Endothelial cell of hepatic sinusoid (primary cell): Measurements from ENCODE around the gene C6orf132.

Source experiments
- in situ Hi-C: cut with HindIII; loops from 2 replicates; pipeline ENCODE4 v1.10.0; 2017; ENCODE audit warnings: low sequenced_read_pairs

C6orf132 gene, protein sequence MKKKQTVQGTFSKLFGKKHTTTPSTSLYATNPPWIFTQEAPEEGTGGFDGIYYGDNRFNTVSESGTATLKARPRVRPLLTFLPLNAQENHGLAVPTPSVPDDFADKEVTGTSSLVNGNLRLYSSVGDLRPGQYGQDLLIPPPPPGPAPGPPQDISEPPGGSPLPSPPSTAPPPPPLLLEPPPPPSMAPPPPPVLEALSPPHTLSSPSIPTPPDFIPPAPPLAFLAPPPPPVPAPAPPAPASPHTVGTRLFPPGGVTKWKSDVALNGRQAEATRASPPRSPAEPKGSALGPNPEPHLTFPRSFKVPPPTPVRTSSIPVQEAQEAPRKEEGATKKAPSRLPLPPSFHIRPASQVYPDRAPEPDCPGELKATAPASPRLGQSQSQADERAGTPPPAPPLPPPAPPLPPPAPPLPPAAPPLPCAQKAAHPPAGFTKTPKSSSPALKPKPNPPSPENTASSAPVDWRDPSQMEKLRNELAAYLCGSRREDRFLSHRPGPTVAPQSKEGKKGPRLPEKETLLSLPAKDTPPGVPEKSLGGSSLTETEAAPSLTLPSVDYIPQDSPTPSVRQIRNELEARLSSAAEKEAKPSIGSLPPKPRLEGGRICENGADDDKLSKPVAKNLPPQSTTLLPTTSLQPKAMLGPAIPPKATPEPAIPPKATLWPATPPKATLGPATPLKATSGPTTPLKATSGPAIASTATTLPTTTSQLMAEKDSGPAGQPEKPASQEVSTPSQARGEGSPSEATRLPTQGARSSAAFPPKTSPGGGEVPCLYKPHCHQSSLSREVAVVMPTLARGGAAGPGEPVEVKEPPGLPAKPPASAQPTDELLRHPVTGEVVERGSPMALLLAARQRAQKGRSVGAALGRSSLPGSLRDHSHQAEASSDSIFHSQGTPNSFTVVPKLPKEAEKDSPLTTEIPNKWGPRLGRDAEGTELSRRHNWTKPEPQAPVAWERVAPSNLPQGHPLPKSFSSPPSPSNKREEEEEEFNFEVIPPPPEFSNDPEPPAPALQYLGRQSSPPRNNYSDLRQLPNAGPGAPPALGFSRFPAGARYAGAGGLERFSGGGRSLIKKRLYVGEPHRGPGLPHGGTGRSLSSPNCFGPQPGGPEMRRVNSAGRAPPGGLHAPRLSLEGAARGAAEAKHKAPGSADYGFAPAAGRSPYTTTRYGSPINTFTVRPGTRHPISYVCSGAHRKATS

GRCh38 chr6:42142118-42142835, at the start of gene C6orf132:
TSS of gene C6orf132 (minus strand) at chr6:42142620. CDS start at chr6:42142444, 176 bp downstream.
- in situ Hi-C loops: no loop called here

DNA sequence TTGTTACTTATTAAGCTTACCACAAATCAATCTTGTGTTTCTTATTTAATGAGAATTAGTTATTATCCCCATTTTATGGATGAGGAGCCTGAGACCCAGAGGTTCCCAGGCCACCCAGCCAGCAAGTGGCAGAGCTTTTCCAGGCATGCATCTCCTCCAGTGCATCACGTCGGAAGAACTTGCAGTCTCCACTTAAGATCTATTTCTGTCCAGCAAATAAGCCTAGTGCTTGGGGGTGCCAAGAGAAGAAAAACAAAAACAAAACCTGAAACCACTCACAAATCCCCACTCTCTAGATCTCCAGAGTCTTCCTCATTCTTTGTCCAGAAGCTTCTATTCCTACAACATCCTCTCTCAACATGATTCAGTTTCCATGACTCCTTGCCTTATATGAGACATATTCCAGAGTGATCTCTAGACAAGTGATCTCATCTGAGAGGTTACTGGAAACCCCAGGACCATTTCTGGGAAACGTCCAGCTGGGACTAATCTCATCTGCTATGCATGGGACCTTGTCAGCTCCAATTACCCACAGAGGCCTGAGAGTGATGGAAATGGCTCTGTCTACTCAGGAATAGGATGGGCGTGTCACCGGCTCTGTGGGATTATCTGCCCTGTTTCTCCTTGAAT, 48.2 kb upstream of the C6orf132 start:
- in situ Hi-C loops: no loop called here

GRCh38 chr6:42188406-42188805, 46.0 kb upstream of the C6orf132 start:
- in situ Hi-C loops: no loop called here

DNA sequence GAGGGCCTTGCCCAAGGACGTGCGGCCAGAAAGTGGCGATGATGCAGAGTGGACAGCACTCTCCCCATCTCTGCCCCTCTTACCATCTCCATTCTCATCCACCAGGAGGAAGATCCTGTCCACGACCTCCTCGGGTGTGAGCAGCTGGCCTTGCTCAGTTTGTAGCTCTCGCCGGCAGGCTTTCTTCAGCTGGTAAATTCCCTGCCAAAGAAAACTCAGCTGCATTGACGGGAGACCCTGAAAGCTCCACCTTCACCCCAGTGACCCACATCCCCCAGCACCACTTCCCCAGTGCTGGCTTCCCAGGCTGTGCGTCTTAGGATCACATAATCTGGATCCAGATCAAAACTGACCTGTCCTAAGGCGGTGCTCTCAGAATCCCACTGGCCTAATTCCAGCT, 43.2 kb upstream of the C6orf132 start:
- in situ Hi-C loops: no loop called here

DNA sequence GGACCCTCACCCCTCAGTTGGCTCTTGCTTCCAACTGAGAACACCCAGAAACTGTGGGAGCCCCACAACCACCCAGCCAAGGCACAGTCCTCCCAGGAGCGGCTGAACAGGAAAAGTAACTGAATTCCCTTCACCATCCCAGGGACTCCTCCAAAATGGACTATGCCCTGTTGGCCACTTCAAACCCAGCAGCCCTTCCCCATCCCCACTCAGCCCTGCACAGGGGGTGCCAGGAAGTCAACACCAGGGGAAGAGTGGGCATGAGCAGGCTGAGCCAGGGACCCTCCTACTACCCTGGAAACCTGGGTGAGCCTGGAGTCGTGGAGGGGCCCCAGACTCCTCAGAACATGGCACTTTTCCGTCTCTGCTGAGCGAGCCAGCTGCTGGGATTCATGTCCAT, 42.1 kb upstream of the C6orf132 start:
- in situ Hi-C loops: no loop called here

GRCh38 chr6:42182101-42182500, 39.7 kb upstream of the C6orf132 start:
- in situ Hi-C loops: no loop called here

DNA sequence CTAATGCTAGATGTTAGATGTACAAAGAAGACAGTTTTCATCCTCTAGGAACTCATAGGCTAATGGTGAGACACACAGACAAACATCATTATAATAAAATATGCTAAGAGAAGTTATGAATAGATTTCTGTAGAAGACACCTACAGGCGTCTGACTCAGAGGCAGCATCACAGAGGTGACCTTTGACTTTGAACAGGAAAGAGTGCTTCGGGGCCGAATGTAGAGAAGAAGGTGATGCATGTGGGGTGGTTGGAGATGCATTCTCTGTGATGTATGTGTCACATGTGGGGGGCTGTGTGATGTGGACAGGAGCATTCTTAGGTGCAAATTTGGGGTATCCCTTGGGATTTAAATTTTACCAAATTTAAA, 37.5 kb upstream of the C6orf132 start:
- in situ Hi-C loops: no loop called here

DNA sequence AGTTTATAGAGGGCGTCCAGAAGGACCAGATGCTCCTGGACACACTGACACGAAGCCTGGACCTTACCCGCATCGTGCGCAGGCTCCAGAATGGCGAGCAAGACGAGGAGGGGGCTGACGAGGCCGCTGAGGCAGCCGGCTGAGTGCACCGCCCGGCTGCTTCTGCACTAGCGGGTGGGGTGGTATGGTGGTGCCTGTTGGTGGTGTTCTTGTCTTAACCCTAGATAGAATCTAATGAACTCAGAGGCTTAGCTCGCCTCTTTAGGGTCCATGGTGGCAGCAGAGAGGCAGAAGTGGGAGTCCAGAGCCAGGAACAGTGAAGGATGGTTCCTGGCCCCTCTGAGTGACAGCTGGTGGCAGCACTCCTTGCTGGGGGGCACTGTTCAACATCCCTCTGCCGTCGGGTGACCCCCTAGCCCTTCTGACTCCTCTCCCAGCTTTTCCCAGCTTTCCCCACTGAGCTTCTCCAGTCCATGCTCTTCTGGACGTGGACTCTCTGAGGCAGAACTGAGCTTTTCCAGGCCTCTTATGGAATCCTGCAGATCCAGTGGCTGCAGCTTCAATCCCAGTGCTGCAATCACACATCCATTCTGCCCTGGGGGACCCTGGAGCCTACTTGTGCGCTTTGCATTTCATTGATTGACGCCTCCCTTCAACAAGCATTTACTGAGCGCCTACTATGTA, 37.0 kb upstream of the C6orf132 start:
- in situ Hi-C loops: no loop called here

DNA sequence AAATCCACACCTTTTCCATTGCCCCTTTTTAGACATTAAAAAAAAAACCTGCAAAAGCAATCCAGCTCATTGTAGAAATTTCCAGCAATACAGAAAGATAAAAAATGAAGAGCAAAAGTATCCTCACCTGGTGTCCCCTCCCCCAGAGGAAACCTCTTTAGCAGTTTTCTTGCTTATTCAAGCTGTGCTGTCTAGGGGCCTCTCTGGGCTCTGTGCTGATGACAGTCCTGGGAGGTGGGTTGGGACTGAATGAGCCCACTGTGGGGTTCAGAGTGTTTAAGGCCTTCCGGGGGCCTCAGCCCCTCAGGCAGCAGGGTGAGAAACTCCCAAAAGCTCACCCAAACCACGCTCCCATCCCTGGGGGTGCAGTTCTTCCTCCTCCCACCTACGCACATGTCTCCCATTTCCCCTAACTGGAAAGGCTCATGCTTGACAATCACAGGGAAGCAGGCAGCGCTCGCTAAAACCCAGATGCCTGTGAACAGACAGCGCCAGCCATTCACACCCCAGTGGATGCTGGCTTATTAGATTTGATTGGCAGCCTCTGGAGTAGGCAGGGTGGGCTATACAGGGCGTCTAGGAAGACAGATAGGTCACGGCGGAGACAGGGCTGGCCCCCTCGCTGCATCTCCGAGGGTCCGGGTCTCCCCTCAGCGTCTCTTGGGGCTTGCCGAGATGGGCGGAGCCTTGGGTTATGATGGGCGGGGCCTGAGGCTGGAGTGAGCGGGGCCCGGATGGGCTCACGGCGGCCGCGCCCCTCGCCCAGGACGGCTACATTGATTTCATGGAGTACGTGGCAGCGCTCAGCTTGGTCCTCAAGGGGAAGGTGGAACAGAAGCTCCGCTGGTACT, 35.3 kb upstream of the C6orf132 start:
- in situ Hi-C loops: no loop called here

DNA sequence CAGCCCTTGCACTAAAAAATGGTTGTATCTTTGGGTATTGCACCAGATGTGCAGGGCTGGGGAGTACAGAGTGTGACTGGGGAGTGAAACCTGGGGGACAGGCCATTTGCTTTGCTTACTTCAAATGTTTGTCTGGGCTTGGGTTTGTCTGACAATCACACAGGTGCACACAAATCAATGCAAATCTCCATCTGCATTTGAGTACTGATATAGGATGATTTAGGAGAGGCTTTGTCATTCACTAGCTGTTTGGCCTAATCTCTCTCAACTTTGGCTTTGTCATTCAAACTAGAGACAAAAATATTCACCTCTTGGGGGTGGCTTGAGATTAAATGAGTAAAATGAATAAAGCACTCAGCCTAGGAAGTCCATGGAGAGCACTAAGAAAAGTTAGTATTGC, 34.6 kb upstream of the C6orf132 start:
- in situ Hi-C loops: no loop called here

DNA sequence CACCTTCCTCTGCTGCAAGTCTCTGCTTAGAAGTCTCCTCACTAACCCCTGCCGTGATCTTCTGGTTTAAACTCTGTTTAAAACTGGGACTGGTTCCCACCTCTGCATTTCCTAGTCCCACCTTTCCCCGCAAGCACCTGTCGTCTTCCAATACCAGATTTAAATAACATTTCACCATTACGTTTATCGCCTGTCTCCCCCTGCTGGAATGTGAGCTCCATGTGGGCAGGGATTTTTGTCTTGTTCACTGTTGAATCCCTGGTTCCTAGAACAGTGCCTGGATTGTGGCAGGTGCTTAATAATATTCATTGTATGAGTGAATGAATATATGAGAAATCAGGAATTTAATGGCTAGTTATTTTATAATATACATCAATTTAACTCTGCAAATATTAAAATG, 33.4 kb upstream of the C6orf132 start:
- in situ Hi-C loops: no loop called here

DNA sequence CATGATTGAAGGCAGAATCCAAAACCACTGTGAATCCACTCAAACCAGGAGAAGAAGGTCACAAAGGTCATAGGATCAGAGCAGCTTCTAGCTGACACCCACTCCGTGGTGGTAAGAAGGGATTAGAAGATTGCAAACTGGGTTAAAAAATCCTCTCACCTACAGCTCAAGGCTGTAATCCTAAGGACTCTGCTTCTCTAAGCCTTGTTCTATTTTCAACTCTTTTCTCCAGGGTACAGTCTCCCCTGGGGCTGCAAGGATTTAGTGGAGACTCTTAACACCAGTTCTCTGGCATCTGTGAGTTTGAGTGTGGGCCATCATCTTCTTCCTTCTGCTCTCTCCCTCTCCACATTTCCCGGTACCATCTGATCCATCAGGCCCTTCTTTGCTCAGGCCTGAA, 30.7 kb upstream of the C6orf132 start, which contains the start of gene GUCA1A:
GUCA1A (plus strand) TSS at position 264 of the 400 bp plus-strand sequence. CDS start 250 bp downstream, outside the sequence.
- in situ Hi-C loops: loop anchor here (5.0 kb wide), 2 partner anchors 36 to 86 kb away; no protein-coding TSS in a partner anchor

GRCh38 chr6:42171813-42172581, 29.6 kb upstream of the C6orf132 start:
- in situ Hi-C loops: loop anchor here (5.0 kb wide), 2 partner anchors 35 to 85 kb away; no protein-coding TSS in a partner anchor

DNA sequence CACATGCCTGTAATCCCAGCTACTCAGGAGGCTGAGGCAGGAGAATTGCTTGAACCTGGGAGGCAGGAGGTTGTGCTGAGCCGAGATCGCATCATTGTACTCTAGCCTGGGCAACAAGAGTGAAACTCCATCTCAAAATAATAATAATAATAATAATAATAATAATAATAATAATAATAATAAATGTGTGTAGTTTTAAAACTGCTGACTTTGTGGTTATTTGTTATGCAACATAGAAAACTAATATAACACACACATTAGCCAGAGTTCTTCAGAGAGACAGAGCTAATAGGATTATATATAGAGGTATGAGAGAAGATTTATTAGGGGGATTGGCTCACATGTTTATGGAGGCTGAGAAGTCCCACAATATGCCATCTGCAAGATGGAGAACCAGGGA, 27.4 kb upstream of the C6orf132 start:
- in situ Hi-C loops: loop anchor here (5.0 kb wide), 2 partner anchors 32 to 82 kb away; no protein-coding TSS in a partner anchor

DNA sequence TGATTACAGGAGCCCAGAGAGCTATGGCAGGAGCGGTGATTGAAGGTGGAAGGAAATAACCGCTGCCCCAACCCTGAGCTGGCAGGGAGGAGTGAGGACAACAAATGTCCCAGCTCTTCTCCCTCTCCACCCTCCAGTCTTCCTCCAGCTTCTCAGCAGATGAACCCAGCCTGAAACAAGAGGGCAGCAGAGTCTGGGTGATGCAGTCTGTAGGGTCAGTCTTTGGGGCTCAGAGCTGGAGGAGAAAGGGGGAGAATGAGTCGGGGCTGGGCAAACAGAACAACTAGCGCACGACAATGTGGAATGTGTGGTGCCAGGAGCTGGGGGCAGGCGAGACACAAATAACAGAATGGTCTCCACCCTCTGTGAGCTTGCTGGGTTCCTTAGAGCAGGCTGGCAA, 26.2 kb upstream of the C6orf132 start:
- in situ Hi-C loops: no loop called here

GRCh38 chr6:42166444-42167141, 24.2 kb upstream of the C6orf132 start:
- in situ Hi-C loops: no loop called here

DNA sequence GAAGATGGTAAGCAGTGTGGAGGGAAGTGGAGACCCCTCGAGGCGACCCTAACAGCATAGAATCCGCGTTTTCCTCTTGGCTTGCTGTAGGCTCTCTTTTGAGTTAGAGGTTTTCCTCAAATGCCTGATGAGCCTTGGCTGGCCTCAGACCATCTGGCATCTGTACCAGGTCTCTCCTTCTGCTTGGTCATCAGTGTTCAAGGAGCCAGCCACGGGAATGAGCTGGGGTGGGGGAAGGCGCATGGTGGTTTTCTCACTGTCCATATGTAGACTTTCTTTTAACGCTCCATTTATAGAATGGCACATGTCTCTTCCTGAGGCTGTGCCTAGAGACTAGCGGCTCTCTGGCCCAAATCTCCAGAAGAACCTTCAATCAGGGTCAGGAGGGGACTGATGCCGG, 22.6 kb upstream of the C6orf132 start:
- in situ Hi-C loops: no loop called here
